SU-DHL-6 (cell line): ENCODE results near the gene CNOT9.

Experiments used
- H2AFZ ChIP-seq: fragments of 200-600 bp; sonication (generic); 2 replicates; pipeline ENCODE4 v1.6.1; 2014; ENCODE audit warnings: low read depth, mild to moderate bottlenecking, moderate library complexity, mixed read lengths, antibody characterized with exemption, low read length; ENCODE audit not compliant: severe bottlenecking
- H3F3A ChIP-seq: fragments of 200-600 bp; shearing (Covaris generic); 2 replicates; pipeline ENCODE4 v1.6.0; 2016; ENCODE audit warnings: antibody characterized with exemption, mild to moderate bottlenecking; ENCODE audit not compliant: insufficient read depth
- H3K27ac ChIP-seq: fragments of 200-600 bp; sonication (generic); 2 replicates; pipeline ENCODE4 v1.5.1; 2016; ENCODE audit warnings: low read depth, mild to moderate bottlenecking, low read length, moderate library complexity, mixed read lengths
- H3K27me3 ChIP-seq: fragments of 200-600 bp; sonication (generic), shearing (Covaris generic); 2 replicates; pipeline ENCODE4 v1.6.0; 2014; ENCODE audit warnings: mild to moderate bottlenecking, low read length
- H3K36me3 ChIP-seq: fragments of 200-600 bp; sonication (generic); 2 replicates; pipeline ENCODE4 v1.6.1; 2014; ENCODE audit warnings: mild to moderate bottlenecking, low read length, mixed read lengths
- H3K4me2 ChIP-seq: fragments of 300-600, 200-600 bp; shearing (Covaris generic), sonication (generic); 2 replicates; pipeline ENCODE4 v1.6.0; 2014; ENCODE audit warnings: low read length, low read depth, mild to moderate bottlenecking; ENCODE audit not compliant: poor library complexity, severe bottlenecking
- H3K4me3 ChIP-seq: fragments of 200-600 bp; sonication (generic); 2 replicates; pipeline ENCODE4 v1.5.1; 2014; ENCODE audit warnings: antibody characterized with exemption, low read length, mild to moderate bottlenecking, mixed read lengths; ENCODE audit not compliant: insufficient read depth, poor library complexity, severe bottlenecking
- H3K79me2 ChIP-seq: fragments of 200-600 bp; sonication (generic); 2 replicates; pipeline ENCODE4 v1.6.1; 2014; ENCODE audit warnings: mild to moderate bottlenecking, low read length, moderate library complexity; ENCODE audit not compliant: insufficient read depth
- H3K9ac ChIP-seq: fragments of 200-600 bp; sonication (generic); 2 replicates; pipeline ENCODE4 v1.7.0; 2014; ENCODE audit warnings: mild to moderate bottlenecking, low read length
- H3K9me2 ChIP-seq: fragments of 200-600 bp; sonication (generic); replicated peaks from 2 replicates; pipeline ENCODE4 v1.6.1; 2014; ENCODE audit warnings: low read length; ENCODE audit not compliant: insufficient read depth
- H3K9me3 ChIP-seq: fragments of 200-600 bp; sonication (generic); 2 replicates; pipeline ENCODE4 v1.6.1; 2014; ENCODE audit warnings: low read length, mixed read lengths; ENCODE audit not compliant: insufficient read depth
- H4K20me1 ChIP-seq: fragments of 200-600 bp; sonication (generic); 2 replicates; pipeline ENCODE4 v1.6.1; 2014; ENCODE audit warnings: low read depth, mild to moderate bottlenecking, antibody characterized with exemption, low read length, moderate library complexity, mixed read lengths
- EZH2phosphoT487 ChIP-seq: fragments of 200-600 bp; sonication (generic), shearing (Covaris generic); conservative IDR thresholded peaks from 2 replicates; pipeline ENCODE4 v1.6.1; 2018; ENCODE audit warnings: mild to moderate bottlenecking, antibody characterized with exemption, low read length, moderate library complexity, mixed read lengths
- TF ChIP-seq, protein P1 (sequence below): fragments of 200-600 bp; sonication (generic); IDR thresholded peaks from one replicate; pipeline ENCODE4 v1.5.1; 2017; ENCODE audit warnings: antibody characterized with exemption, mild to moderate bottlenecking, low read length, moderate library complexity; ENCODE audit not compliant: insufficient read depth, poor library complexity, severe bottlenecking

Gene CNOT9

DNA sequence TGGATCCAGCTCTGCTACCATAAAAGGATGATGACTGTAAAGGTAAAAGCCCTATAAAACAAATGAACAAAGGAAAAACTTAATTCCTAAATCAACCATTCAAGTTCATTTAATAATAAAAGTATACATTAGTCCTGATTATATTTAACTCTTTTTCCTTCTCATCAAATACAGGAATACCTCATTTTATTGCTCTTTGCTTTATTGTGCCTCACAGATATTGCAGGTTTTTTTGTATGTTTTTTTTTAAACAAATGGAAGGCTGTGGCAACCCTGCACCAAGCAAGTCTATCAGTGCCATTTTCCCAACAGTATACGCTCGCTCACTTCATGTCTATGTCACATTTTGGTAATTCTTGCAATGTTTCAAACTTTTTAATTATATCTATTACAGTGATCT lies 38.6 kb upstream of the CNOT9 start:
- Histone ChIP-seq H3K27ac (no peak overlapping the region), H3K9me3 (no peaks in the 10 kb centered on the region), H2AFZ (no peak overlapping the region), H3K36me3 (peaks cover 75% of the 10 kb centered on the region), H3K27me3 (no peaks in the 10 kb centered on the region), H3K4me3 (no peak overlapping the region), H4K20me1 (no peaks in the 10 kb centered on the region), H3K9ac (no peak overlapping the region), H3K4me2 (no peak overlapping the region), H3K79me2 (no peaks in the 10 kb centered on the region), H3K9me2 (no peaks in the 10 kb centered on the region), H3F3A (no peaks in the 10 kb centered on the region)
- no peak for TF ChIP-seq EZH2phosphoT487
- TF ChIP-seq, protein P1, sequence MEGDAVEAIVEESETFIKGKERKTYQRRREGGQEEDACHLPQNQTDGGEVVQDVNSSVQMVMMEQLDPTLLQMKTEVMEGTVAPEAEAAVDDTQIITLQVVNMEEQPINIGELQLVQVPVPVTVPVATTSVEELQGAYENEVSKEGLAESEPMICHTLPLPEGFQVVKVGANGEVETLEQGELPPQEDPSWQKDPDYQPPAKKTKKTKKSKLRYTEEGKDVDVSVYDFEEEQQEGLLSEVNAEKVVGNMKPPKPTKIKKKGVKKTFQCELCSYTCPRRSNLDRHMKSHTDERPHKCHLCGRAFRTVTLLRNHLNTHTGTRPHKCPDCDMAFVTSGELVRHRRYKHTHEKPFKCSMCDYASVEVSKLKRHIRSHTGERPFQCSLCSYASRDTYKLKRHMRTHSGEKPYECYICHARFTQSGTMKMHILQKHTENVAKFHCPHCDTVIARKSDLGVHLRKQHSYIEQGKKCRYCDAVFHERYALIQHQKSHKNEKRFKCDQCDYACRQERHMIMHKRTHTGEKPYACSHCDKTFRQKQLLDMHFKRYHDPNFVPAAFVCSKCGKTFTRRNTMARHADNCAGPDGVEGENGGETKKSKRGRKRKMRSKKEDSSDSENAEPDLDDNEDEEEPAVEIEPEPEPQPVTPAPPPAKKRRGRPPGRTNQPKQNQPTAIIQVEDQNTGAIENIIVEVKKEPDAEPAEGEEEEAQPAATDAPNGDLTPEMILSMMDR, result no peak

GRCh38 chr2:218536804-218537494 lies 31.7 kb upstream of the CNOT9 start:
- no peak overlapping the region for H2AFZ ChIP-seq
- H3K36me3 ChIP-seq, result peaks cover 24% of the 10 kb centered on the region
- H3K4me3 ChIP-seq, result no peak overlapping the region

DNA sequence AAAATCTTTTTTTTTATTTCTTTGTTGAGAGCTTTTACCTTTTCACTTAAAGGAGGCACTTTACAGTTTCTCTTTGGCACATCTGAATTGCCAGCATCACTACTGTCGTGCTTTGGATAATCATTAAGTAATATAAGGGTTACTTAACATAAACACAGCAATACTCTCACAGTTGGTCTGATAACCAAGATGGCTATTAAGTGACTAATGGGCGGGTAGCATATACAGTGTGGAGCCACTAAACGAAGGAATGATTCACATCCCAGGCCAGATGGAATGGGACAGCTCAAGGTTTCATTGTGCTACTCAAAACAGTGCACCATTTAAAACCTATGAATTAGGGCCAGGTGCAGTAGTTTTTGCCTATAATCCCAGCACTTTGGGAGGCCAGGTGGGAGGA lies 28.6 kb upstream of the CNOT9 start:
- Histone ChIP-seq H3K27me3 (no peaks in the 10 kb centered on the region), H3K9me2 (no peaks in the 10 kb centered on the region), H3K79me2 (0 out of 2 replicates have a peak, but pooled peaks cover 5% of the 10 kb centered on the region), H4K20me1 (no peaks in the 10 kb centered on the region), H2AFZ (no peak overlapping the region), H3K9ac (no peak overlapping the region), H3F3A (no peaks in the 10 kb centered on the region), H3K36me3 (peaks cover 16% of the 10 kb centered on the region; the same call in 1 of the 2 replicates), H3K27ac (no peak overlapping the region), H3K4me2 (no peak overlapping the region), H3K4me3 (no peak overlapping the region), H3K9me3 (no peaks in the 10 kb centered on the region)
- TF ChIP-seq, protein P1, result no peak
- TF ChIP-seq EZH2phosphoT487, result no peak

More at GRCh38 chr2:218536804-218537494, 31.7 kb upstream of the CNOT9 start:
- 0 out of 2 replicates have a peak, but pooled peaks cover 5% of the 10 kb centered on the region for H3K79me2 ChIP-seq
- no peaks in the 10 kb centered on the region for H3K9me2 ChIP-seq
- H3K27ac ChIP-seq, result no peak overlapping the region
- H3K9me3 ChIP-seq, result no peaks in the 10 kb centered on the region
- TF ChIP-seq, protein P1, result no peak
- no peak for TF ChIP-seq EZH2phosphoT487
- H3K4me2 ChIP-seq, result no peak overlapping the region
- H3K9ac ChIP-seq, result no peak overlapping the region
- no peaks in the 10 kb centered on the region for H4K20me1 ChIP-seq
- H3F3A ChIP-seq, result no peaks in the 10 kb centered on the region
- no peaks in the 10 kb centered on the region for H3K27me3 ChIP-seq
